Measurements from ENCODE around the gene CMTM1.
"Not testable (repeated sequence)": the region's sequence is repeated elsewhere in the genome, so short reads cannot be mapped to it uniquely, and the experiment has no call there.

CMTM1 gene

GRCh38 chr16:66617010-66617434 lies 50.8 kb downstream of the CMTM1 start:
- DNase-seq, result no peak

GRCh38 chr16:66617728-66618127 lies 51.5 kb downstream of the CMTM1 start:
- DNase-seq, result no peak

- no peak for DNase-seq
These were observed 52.5 kb downstream of the CMTM1 start for GRCh38 chr16:66618588-66619375.

GRCh38 chr16:66619534-66620428 lies 53.5 kb downstream of the CMTM1 start:
- no peak for DNase-seq

GRCh38 chr16:66620429-66620795 lies 54.2 kb downstream of the CMTM1 start:
- DNase-seq, result no peak

GRCh38 chr16:66621973-66622372 lies 55.7 kb downstream of the CMTM1 start:
- no peak for DNase-seq

- no peak for DNase-seq
These were observed 56.6 kb downstream of the CMTM1 start for GRCh38 chr16:66622863-66623262.

GRCh38 chr16:66623755-66624154 lies 57.5 kb downstream of the CMTM1 start:
- no peak for DNase-seq

GRCh38 chr16:66627611-66628378 lies 61.6 kb downstream of the CMTM1 start:
- DNase-seq, result not testable (repeated sequence)
